HepG2 (cell line): ENCODE measurements around the gene TERB2. TPM values are rescaled to one million over a fixed set of nuclear protein-coding genes. Genes with fewer than 3 reads are reported as not detected.
"Not testable (repeated sequence)": the region's sequence is repeated elsewhere in the genome, so short reads cannot be mapped to it uniquely, and the experiment has no call there.

Source experiments
- ATAC-seq: fragments of 200-7000 bp; cut with Tn5 transposase; 3 replicates; pipeline ENCODE4 v1.9.1; 2020; ENCODE audit warnings: mild to moderate bottlenecking, moderate library complexity
- BruUV-seq: library from RNA; stranded (reverse); fragments of 400-500 nt; replicated peaks from 2 replicates; lab custom pipeline; 2021; lab: Mats Ljungman, UMichigan
- CTCF ChIA-PET: fragments of 300-600 bp; formaldehyde crosslinking; extraction: SDS; loops from one replicate; lab custom pipeline; 2021; ENCODE audit warnings: low total read pairs, inconsistent platforms, low intra/inter-chr PET ratio; lab: Yijun Ruan, JAX
- POLR2A ChIA-PET: fragments of 350-600 bp; sonication (Branson Sonifier 250); formaldehyde crosslinking; loops from one replicate; lab custom pipeline; 2020; ENCODE audit warnings: antibody characterized with exemption, inconsistent platforms; lab: Yijun Ruan, JAX
- DNase-seq: peaks from one replicate; pipeline ENCODE4 v3.0.0-alpha.2; 2015; ENCODE audit warnings: low spot score
- FAIRE-seq: peaks from 3 replicates; lab custom pipeline; 2011; peaks lifted over from hg19 to GRCh38; lab: Jason Lieb, UNC
- H2AFZ ChIP-seq: one replicate; pipeline ENCODE4 v1.6.1; 2011; ENCODE audit warnings: low read length, inconsistent platforms
- H3K27ac ChIP-seq: fragments of 300-600 bp; 3 replicates; pipeline ENCODE4 v1.8.0; 2011; ENCODE audit warnings: mixed run types, mild to moderate bottlenecking, mixed read lengths, low read length, inconsistent platforms; ENCODE audit not compliant: insufficient read depth; ENCODE audit errors: extremely low read length
- H3K27me3 ChIP-seq, 2 experiments: fragments of 200-600 bp in 1 of 2; 2 replicates in 1 of 2; 3 replicates in 1 of 2; pipeline versions ENCODE4 v1.6.0 to v1.8.0; 2011; ENCODE audit warnings: low read length in 2 of 2, mild to moderate bottlenecking in 2 of 2, moderate library complexity in 2 of 2, inconsistent platforms in 1 of 2; ENCODE audit not compliant: insufficient read depth in 2 of 2, control insufficient read depth in 1 of 2
- H3K36me3 ChIP-seq, 2 experiments: fragments of 200-600 bp in 1 of 2; replicated peaks in 1 of 2; 2 replicates in 1 of 2; 3 replicates in 1 of 2; pipeline versions ENCODE4 v1.5.1 to v1.8.0; 2011; ENCODE audit warnings: low read length in 2 of 2, inconsistent platforms in 1 of 2; ENCODE audit not compliant: insufficient read depth in 2 of 2, control insufficient read depth in 1 of 2
- H3K4me1 ChIP-seq: 2 replicates; pipeline ENCODE4 v1.5.1; 2012; ENCODE audit warnings: low read length, inconsistent platforms; ENCODE audit not compliant: insufficient read depth
- H3K4me2 ChIP-seq: 2 replicates; pipeline ENCODE4 v1.6.0; 2011; ENCODE audit warnings: low read depth, low read length, inconsistent platforms
- H3K4me3 ChIP-seq, 3 experiments: fragments of 200-600 bp in 1 of 3; sonication (generic), shearing (Covaris generic) in 1 of 3; replicated peaks in 1 of 3; 2 replicates each; pipeline ENCODE4 v1.5.1; 2011 to 2016; ENCODE audit warnings: low read length in 3 of 3, inconsistent platforms in 2 of 3, low read depth in 2 of 3, mild to moderate bottlenecking in 2 of 3, control low read depth in 1 of 3, mixed read lengths in 1 of 3; ENCODE audit not compliant: insufficient read depth in 1 of 3
- H3K79me2 ChIP-seq: one replicate; pipeline ENCODE4 v1.6.1; 2011; ENCODE audit warnings: low read length, inconsistent platforms; ENCODE audit not compliant: insufficient read depth
- H3K9ac ChIP-seq: 2 replicates; pipeline ENCODE4 v1.6.0; 2011; ENCODE audit warnings: mild to moderate bottlenecking, low read depth, low read length, inconsistent platforms; ENCODE audit not compliant: insufficient read depth
- H3K9me3 ChIP-seq: 2 replicates; pipeline ENCODE4 v1.5.1; 2012; ENCODE audit warnings: mild to moderate bottlenecking, low read length
- H4K20me1 ChIP-seq: 2 replicates; pipeline ENCODE4 v1.6.0; 2011; ENCODE audit warnings: inconsistent platforms, mild to moderate bottlenecking, low read length, moderate library complexity; ENCODE audit not compliant: insufficient read depth
- WGBS: methylation state at CpG from one replicate; pipeline ENCODE4 v1.1.6; 2017; ENCODE audit warnings: low lambda C conversion rate; 5-methylcytosine and 5-hydroxymethylcytosine counted together
- in situ Hi-C: cut with HindIII; loops from 2 replicates; pipeline ENCODE4 v1.10.0; 2017; ENCODE audit warnings: low pct_unique_long_range_greater_than_20kb; ENCODE audit not compliant: extremely low pct_ligation_motif_present
- intact Hi-C: fragments of 100-400 bp; cut with micrococcal nuclease; formaldehyde crosslinking; loops from one replicate; pipeline ENCODE4 v1.10.0; 2022; ENCODE audit not compliant: unreplicated experiment
- polyA plus RNA-seq, 8 experiments: library from polyadenylated mRNA; depleted of rRNA in 3 of 8; stranded (reverse) in 7 of 8; unstranded in 1 of 8; fragments of >200 nt; fragmentation: Illumina TruSeq in 4 of 8; extraction: Trizol in 4 of 8; gene quantifications; 2 replicates each; pipeline versions ENCODE4 v1.2.1 to v1.2.3, GENCODE V29; 2011 to 2016; ENCODE audit warnings: low read depth in 4 of 8, missing spikeins in 1 of 8, mixed read lengths in 1 of 8; ENCODE audit not compliant: insufficient read depth in 1 of 8
- total RNA-seq, 5 experiments: library from RNA; depleted of rRNA; stranded (reverse); fragments of >200 nt; fragmentation: Illumina TruSeq; extraction: Trizol; gene quantifications; 2 replicates each; pipeline ENCODE4 v1.2.3, GENCODE V29; 2016; ENCODE audit warnings: low read depth in 1 of 5

Gene TERB2
- total and polyA plus RNA-seq, 2 of the 13 experiments (the other 11 are each of a cell fraction or from before 2014, with no cell fraction given), result not detected

- H3K79me2 ChIP-seq, intact Hi-C loops, H3K9ac ChIP-seq, DNase-seq, ATAC-seq, H2AFZ ChIP-seq, POLR2A ChIA-PET, H3K27ac ChIP-seq, FAIRE-seq, H3K27me3 ChIP-seq, H3K9me3 ChIP-seq, H3K36me3 ChIP-seq, H3K4me2 ChIP-seq, BruUV-seq, in situ Hi-C loops, H3K4me3 ChIP-seq, H4K20me1 ChIP-seq, CTCF ChIA-PET: not testable (repeated sequence)
- peaks cover 21% of the 10 kb centered on the region for H3K4me1 ChIP-seq
- WGBS, result 81% methylated on average over 4 of the region's 4 CpGs
Measured at GRCh38 chr15:44986346-44987055, 30.0 kb downstream of the TERB2 start.

- intact Hi-C loops, FAIRE-seq, H3K27me3 ChIP-seq, H3K9me3 ChIP-seq, CTCF ChIA-PET, H3K27ac ChIP-seq, DNase-seq, H3K4me2 ChIP-seq, H2AFZ ChIP-seq, H3K79me2 ChIP-seq, BruUV-seq, H3K36me3 ChIP-seq, H3K4me3 ChIP-seq, H4K20me1 ChIP-seq, in situ Hi-C loops, ATAC-seq, H3K9ac ChIP-seq, POLR2A ChIA-PET: not testable (repeated sequence)
- WGBS, result no CpG with 5 or more reads among the region's 1 CpG
- peaks cover 17% of the 10 kb centered on the region for H3K4me1 ChIP-seq
Measured at GRCh38 chr15:44987711-44988110, 31.2 kb downstream of the TERB2 start.

GRCh38 chr15:44988184-44988869 is 31.8 kb downstream of the TERB2 start:
- BruUV-seq, ATAC-seq, H4K20me1 ChIP-seq, H2AFZ ChIP-seq, H3K9ac ChIP-seq, H3K4me2 ChIP-seq, FAIRE-seq, H3K36me3 ChIP-seq, H3K9me3 ChIP-seq, POLR2A ChIA-PET, CTCF ChIA-PET, H3K27ac ChIP-seq, in situ Hi-C loops, H3K4me3 ChIP-seq, intact Hi-C loops, H3K79me2 ChIP-seq, DNase-seq, H3K27me3 ChIP-seq: not testable (repeated sequence)
- WGBS, result 28% methylated on average over 3 of the region's 3 CpGs
- H3K4me1 ChIP-seq, result peaks cover 17% of the 10 kb centered on the region

GRCh38 chr15:44988870-44989219 is 32.4 kb downstream of the TERB2 start:
- CTCF ChIA-PET, H2AFZ ChIP-seq, H3K36me3 ChIP-seq, in situ Hi-C loops, H3K4me3 ChIP-seq, intact Hi-C loops, DNase-seq, FAIRE-seq, BruUV-seq, POLR2A ChIA-PET, H3K9me3 ChIP-seq, H3K79me2 ChIP-seq, H3K9ac ChIP-seq, H3K27ac ChIP-seq, H4K20me1 ChIP-seq, H3K4me2 ChIP-seq, H3K27me3 ChIP-seq: not testable (repeated sequence)
- peaks cover 17% of the 10 kb centered on the region for H3K4me1 ChIP-seq
- no CpG with 5 or more reads among the region's 5 CpGs for WGBS
- ATAC-seq, result 0 out of 3 replicates have a peak, but pooled peaks have one; percentile 44
